Vagina (tissue), 2 donors: Measurements from ENCODE around the gene ENPP6. TPM values are rescaled to one million over a fixed set of nuclear protein-coding genes. Genes with fewer than 3 reads are reported as not detected.
A peak's percentile ranks its signal among the peaks of the same experiment; 100 is the strongest.

Experiments
- DNase-seq, 2 donors: peaks; one replicate each; pipeline ENCODE4 v3.0.0-alpha.2; 2017; ENCODE audit errors: extremely low spot score in 2 of 2
- H3K27ac ChIP-seq: fragments of 200-600 bp; sonication (generic); one replicate; pipeline ENCODE4 v1.5.1; 2019
- H3K27me3 ChIP-seq: fragments of 200-600 bp; sonication (generic); one replicate; pipeline ENCODE4 v1.5.1; 2019
- H3K36me3 ChIP-seq, 2 donors: fragments of 200-600 bp; sonication (generic); one replicate each; pipeline ENCODE4 v1.5.1; 2017 to 2019
- H3K4me1 ChIP-seq: fragments of 200-600 bp; sonication (generic); one replicate; pipeline ENCODE4 v1.5.1; 2019
- H3K4me3 ChIP-seq, 2 donors: fragments of 200-600 bp; sonication (generic); 1 replicate in 1 of 2; 2 replicates in 1 of 2; pipeline ENCODE4 v1.5.1; 2016 to 2019
- H3K9me3 ChIP-seq: fragments of 200-600 bp; sonication (generic); one replicate; pipeline ENCODE4 v1.5.1; 2019
- CTCF ChIP-seq, 3 experiments: fragments of 450-650 bp in 2 of 3; fragments of 200-600 bp in 1 of 3; sonication (generic) in 1 of 3; IDR thresholded peaks; one replicate each; pipeline ENCODE4 v1.5.1; 2017 to 2019; ENCODE audit warnings: antibody characterized with exemption in 3 of 3, mild to moderate bottlenecking in 2 of 3, moderate library complexity in 2 of 3
- POLR2A ChIP-seq, 2 donors: fragments of 450-650 bp; IDR thresholded peaks; one replicate each; pipeline ENCODE4 v1.6.1; 2017; ENCODE audit warnings: antibody characterized with exemption in 2 of 2, mild to moderate bottlenecking in 2 of 2, moderate library complexity in 2 of 2
- POLR2AphosphoS5 ChIP-seq, 2 donors: sonication (generic); formaldehyde crosslinking; IDR thresholded peaks; one replicate each; pipeline ENCODE4 v1.9.0; 2017; ENCODE audit warnings: antibody characterized with exemption in 2 of 2, mild to moderate bottlenecking in 2 of 2, low read depth in 1 of 2; ENCODE audit not compliant: insufficient read depth in 1 of 2
- intact Hi-C: fragments of 100-400 bp; cut with DNase I; formaldehyde crosslinking; loops from one replicate; pipeline ENCODE4 v1.15.1; 2023
- total RNA-seq: library from RNA; depleted of rRNA; stranded (reverse); fragments of >200 nt; gene quantifications from one replicate; pipeline ENCODE4 v1.2.3, GENCODE V29; 2016

The ENPP6 gene
- total RNA-seq, 1 donor from 2014 or later = 0.98 TPM

GRCh38 chr4:184115399-184115798, 102.3 kb downstream of the ENPP6 start:
- DNase-seq = no peak
- Histone ChIP-seq H3K9me3 (no peaks in the 10 kb centered on the region), H3K4me3 (no peak overlapping the region), H3K36me3 (no peaks in the 10 kb centered on the region), H3K4me1 (no peaks in the 10 kb centered on the region), H3K27ac (no peak overlapping the region), H3K27me3 (no peaks in the 10 kb centered on the region)
- intact Hi-C loops = no loop called here
- TF ChIP-seq POLR2AphosphoS5 (IDR thresholded peaks at IDR 0.05; ENCODE audit: insufficient read depth in 1 of 2, low read depth in 1 of 2) (no peak), POLR2A (IDR thresholded peaks at IDR 0.05) (no peak), CTCF (IDR thresholded peaks at IDR 0.05) (no peak)

GRCh38 chr4:184114431-184114830, 103.2 kb downstream of the ENPP6 start:
- Histone ChIP-seq H3K9me3 (no peaks in the 10 kb centered on the region), H3K36me3 (no peaks in the 10 kb centered on the region), H3K4me3 (no peak overlapping the region), H3K27ac (no peak overlapping the region), H3K4me1 (no peaks in the 10 kb centered on the region), H3K27me3 (no peaks in the 10 kb centered on the region)
- TF ChIP-seq POLR2AphosphoS5 (IDR thresholded peaks at IDR 0.05; ENCODE audit: insufficient read depth in 1 of 2, low read depth in 1 of 2) (no peak), POLR2A (IDR thresholded peaks at IDR 0.05) (no peak), CTCF (IDR thresholded peaks at IDR 0.05) (no peak)
- DNase-seq = peak in 1 of 2 donors; percentile 16
- intact Hi-C loops = no loop called here

- H3K27ac ChIP-seq = no peak overlapping the region
Observed at GRCh38 chr4:184112006-184112550, 105.6 kb downstream of the ENPP6 start.

GRCh38 chr4:184111233-184111832, 106.3 kb downstream of the ENPP6 start:
- no peaks in the 10 kb centered on the region for H3K27me3 ChIP-seq
- H3K4me3 ChIP-seq = no peak overlapping the region
- no peak for DNase-seq
- no peak overlapping the region for H3K27ac ChIP-seq
- H3K4me1 ChIP-seq = no peaks in the 10 kb centered on the region
- no peaks in the 10 kb centered on the region for H3K9me3 ChIP-seq
- TF ChIP-seq POLR2A (IDR thresholded peaks at IDR 0.05) (no peak), POLR2AphosphoS5 (IDR thresholded peaks at IDR 0.05; ENCODE audit: insufficient read depth in 1 of 2, low read depth in 1 of 2) (no peak), CTCF (IDR thresholded peaks at IDR 0.05) (no peak)
- intact Hi-C loops = no loop called here
- H3K36me3 ChIP-seq = no peaks in the 10 kb centered on the region

More at GRCh38 chr4:184112006-184112550, 105.6 kb downstream of the ENPP6 start:
- Histone ChIP-seq H3K4me3 (no peak overlapping the region), H3K4me1 (no peaks in the 10 kb centered on the region), H3K9me3 (no peaks in the 10 kb centered on the region), H3K27me3 (no peaks in the 10 kb centered on the region), H3K36me3 (no peaks in the 10 kb centered on the region)
- TF ChIP-seq POLR2A (IDR thresholded peaks at IDR 0.05) (no peak), CTCF (IDR thresholded peaks at IDR 0.05) (no peak), POLR2AphosphoS5 (IDR thresholded peaks at IDR 0.05; ENCODE audit: insufficient read depth in 1 of 2, low read depth in 1 of 2) (no peak)
- DNase-seq = peak in 1 of 2 donors; percentile 40
- intact Hi-C loops = no loop called here
